Fibroblast of villous mesenchyme (primary cell): ENCODE measurements around the gene OPHN1. TPM values are rescaled to one million over a fixed set of nuclear protein-coding genes. Genes with fewer than 3 reads are reported as not detected.

Experiments used
- DNase-seq: peaks from one replicate; pipeline ENCODE4 v3.0.0-alpha.2; 2010; ENCODE audit warnings: low read depth
- H3K4me3 ChIP-seq: 2 replicates; pipeline ENCODE4 v1.5.1; 2011; ENCODE audit warnings: low read depth, mild to moderate bottlenecking, low read length
- CTCF ChIP-seq: IDR thresholded peaks from 2 replicates; pipeline ENCODE4 v1.5.1; 2012; ENCODE audit warnings: low read depth, mild to moderate bottlenecking, low read length; ENCODE audit not compliant: insufficient read depth
- total RNA-seq: library from RNA; depleted of rRNA; stranded (reverse); fragments of >200 nt; gene quantifications from 2 replicates; pipeline ENCODE4 v1.2.3, GENCODE V29; 2012

The OPHN1 gene
- total RNA-seq, 1 donor, result 13.0 TPM

GRCh38 chrX:68461576-68461975, 28.3 kb upstream of the OPHN1 start:
- DNase-seq, result no peak
- no peak overlapping the region for H3K4me3 ChIP-seq
- TF ChIP-seq CTCF, result no peak

- no peak overlapping the region for H3K4me3 ChIP-seq
- TF ChIP-seq CTCF, result no peak
- DNase-seq, result no peak
These were observed 27.8 kb upstream of the OPHN1 start for GRCh38 chrX:68461093-68461492.

GRCh38 chrX:68455151-68455510, 21.8 kb upstream of the OPHN1 start:
- H3K4me3 ChIP-seq, result no peak overlapping the region
- no peak for DNase-seq
- TF ChIP-seq CTCF, result no peak

GRCh38 chrX:68454476-68455150, 21.3 kb upstream of the OPHN1 start:
- no peak overlapping the region for H3K4me3 ChIP-seq
- DNase-seq, result peak; percentile 24
- TF ChIP-seq CTCF, result no peak

- H3K4me3 ChIP-seq, result no peak overlapping the region
- DNase-seq, result no peak
- no peak for TF ChIP-seq CTCF
These were observed 18.4 kb upstream of the OPHN1 start for GRCh38 chrX:68451720-68452119.

GRCh38 chrX:68443155-68443868, 10.0 kb upstream of the OPHN1 start:
- no peak for DNase-seq
- H3K4me3 ChIP-seq, result no peak overlapping the region
- no peak for TF ChIP-seq CTCF

GRCh38 chrX:68440940-68441339, 7.6 kb upstream of the OPHN1 start:
- TF ChIP-seq CTCF, result no peak
- H3K4me3 ChIP-seq, result no peak overlapping the region
- DNase-seq, result peak; percentile 66
